ENCODE data around the gene MAOB.
"Not testable (repeated sequence)": the region's sequence is repeated elsewhere in the genome, so short reads cannot be mapped to it uniquely, and the experiment has no call there.

The MAOB gene

GRCh38 chrX:43882294-43882681 is at the start of gene MAOB:
Gene MAOB, minus strand, starts transcription at chrX:43882450. Its CDS starts 151 bp downstream, at chrX:43882299.
- TF ChIP-seq CTCF (IDR thresholded peaks at IDR 0.05; ENCODE audit: low read depth, low read length, missing control alignments), result no peak
- H3K4me3 ChIP-seq (ENCODE audit: low read depth, low read length), result no peak within 1 kb of the TSS
- no peak for DNase-seq (ENCODE audit: low read depth)

DNA sequence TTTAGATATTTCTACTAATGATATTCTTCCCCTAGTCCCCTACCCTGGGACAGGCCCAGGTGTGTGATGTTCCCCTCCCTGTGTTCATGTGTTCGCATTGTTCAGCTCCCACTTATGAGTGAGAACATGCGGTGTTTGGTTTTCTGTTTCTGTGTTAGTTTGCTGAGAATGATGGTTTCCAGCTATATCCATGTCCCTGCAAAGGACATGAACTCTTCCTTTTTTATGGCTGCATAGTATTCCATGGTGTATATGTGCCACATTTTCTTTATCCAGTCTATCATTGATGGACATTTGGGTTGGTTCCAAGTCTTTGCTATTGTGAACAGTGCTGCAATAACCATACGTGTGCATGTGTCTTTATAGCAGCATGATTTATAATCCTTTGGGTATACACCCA is 39.8 kb upstream of the MAOB start:
- H3K4me3 ChIP-seq (ENCODE audit: low read depth, low read length); DNase-seq (ENCODE audit: low read depth): not testable (repeated sequence)

DNA sequence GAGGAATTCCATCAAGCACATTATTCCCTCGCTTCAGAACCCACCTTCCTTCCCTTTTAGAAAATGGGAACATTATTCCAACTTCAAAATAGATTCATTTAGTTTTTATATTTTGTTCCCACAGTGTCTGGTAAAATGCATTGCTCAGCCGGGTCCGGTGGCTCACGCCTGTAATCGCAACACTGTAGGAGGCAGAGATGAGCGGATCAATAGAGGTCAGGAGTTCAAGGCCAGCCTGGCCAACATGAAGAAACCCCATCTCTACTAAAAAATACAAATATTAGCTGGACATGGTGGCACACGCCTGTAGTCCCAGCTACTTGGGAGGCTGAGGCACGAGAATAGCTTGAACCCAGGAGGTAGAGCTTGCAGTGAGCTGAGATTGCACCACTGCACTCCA is 28.5 kb upstream of the MAOB start:
- not testable (repeated sequence) for H3K4me3 ChIP-seq (ENCODE audit: low read depth, low read length); DNase-seq (ENCODE audit: low read depth)

GRCh38 chrX:43910012-43910411 is 27.8 kb upstream of the MAOB start:
- TF ChIP-seq CTCF (IDR thresholded peaks at IDR 0.05; ENCODE audit: low read depth, low read length, missing control alignments), result no peak
- DNase-seq (ENCODE audit: low read depth), result no peak
- no peak overlapping the region for H3K4me3 ChIP-seq (ENCODE audit: low read depth, low read length)

DNA sequence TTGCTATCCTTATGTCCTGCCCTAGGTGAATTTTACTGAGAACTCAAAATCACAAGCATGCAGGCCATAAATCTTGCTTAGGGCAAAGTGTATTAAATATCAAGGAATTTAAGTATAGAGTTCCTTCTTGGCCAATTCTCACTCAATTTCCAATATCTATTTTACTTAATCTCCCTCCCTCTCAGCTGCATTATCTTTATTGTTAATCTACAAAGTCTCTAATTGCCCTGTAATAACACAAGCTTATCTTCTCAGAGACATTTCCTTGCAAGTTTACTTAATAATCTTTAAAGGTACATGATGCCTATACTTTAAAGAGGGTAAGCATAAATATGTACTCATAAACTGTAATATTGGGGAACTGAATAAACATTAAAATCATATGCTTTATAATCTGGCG is 26.9 kb upstream of the MAOB start:
- DNase-seq (ENCODE audit: low read depth), result no peak
- no peak for TF ChIP-seq CTCF (IDR thresholded peaks at IDR 0.05; ENCODE audit: low read depth, low read length, missing control alignments)
- H3K4me3 ChIP-seq (ENCODE audit: low read depth, low read length), result no peak overlapping the region

DNA sequence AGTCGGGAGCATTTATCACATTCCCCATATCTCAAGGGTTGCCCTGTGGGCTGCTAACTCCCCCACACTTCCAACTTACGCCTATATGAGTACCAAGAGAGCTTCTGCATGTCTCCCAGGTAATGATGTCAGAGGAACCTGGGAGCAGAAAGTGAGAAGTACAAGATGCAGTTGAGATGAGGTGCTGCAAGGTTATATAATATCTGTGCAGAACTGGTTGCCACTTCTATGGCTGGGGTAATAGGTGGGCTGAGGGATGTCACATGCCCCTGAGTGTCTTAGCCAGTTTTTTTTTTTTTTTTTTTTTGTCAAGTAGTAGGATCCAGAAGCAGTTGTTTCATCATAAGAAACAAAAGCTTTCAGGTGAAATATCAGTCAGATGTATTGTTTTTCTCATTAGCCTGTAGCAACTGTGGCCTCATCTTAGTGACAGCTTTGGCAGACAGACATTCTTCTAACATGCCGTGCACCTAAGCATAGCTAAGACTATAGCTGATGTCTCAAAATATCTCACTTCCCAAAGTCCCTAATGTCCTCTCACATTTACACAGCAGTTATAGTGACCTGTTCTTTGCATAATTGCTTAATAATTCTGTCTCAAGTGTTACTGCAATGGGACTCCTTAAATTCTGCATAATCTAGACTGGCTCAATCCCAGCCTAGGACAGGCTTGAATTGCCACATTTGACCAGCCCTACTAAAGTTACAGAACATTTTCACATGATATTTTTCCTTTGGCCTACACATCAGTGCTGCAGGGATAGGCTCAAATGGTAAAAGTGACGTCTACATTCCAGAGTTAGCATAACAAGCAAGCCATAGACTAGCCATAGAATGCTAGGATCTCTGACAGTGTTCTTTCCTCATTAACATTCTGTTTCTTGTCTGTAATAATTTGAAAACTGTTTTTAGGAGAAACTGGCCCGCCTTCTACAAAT is 17.9 kb upstream of the MAOB start:
- TF ChIP-seq CTCF (IDR thresholded peaks at IDR 0.05; ENCODE audit: low read depth, low read length, missing control alignments), result no peak
- no peak overlapping the region for H3K4me3 ChIP-seq (ENCODE audit: low read depth, low read length)
- no peak for DNase-seq (ENCODE audit: low read depth)

- H3K4me3 ChIP-seq (ENCODE audit: low read depth, low read length), result no peak overlapping the region
- DNase-seq (ENCODE audit: low read depth), result no peak
- no peak for TF ChIP-seq CTCF (IDR thresholded peaks at IDR 0.05; ENCODE audit: low read depth, low read length, missing control alignments)
Measured at GRCh38 chrX:43898406-43899035, 16.3 kb upstream of the MAOB start.

DNA sequence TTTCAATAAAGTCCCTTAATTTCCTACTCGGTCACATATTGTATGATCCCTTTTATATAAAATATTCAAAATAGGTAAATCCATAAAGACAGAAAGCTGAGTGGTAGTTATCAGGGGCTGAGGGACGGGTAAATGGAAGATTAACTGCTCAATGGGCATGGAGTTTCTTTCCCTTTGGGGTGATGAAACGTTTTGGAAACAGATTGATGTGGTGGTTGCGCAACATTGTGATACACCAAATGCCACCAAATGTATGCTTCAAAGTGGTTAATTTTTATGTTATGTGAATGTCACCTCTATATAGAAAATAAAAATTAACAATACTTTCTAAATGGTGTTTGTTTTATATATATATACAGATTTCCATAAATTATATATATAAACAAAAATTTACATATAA is 15.0 kb upstream of the MAOB start:
- no peak for TF ChIP-seq CTCF (IDR thresholded peaks at IDR 0.05; ENCODE audit: low read depth, low read length, missing control alignments)
- no peak for DNase-seq (ENCODE audit: low read depth)
- no peak overlapping the region for H3K4me3 ChIP-seq (ENCODE audit: low read depth, low read length)
